ENCODE measurements around the gene PXMP2. TPM values are rescaled to one million over a fixed set of nuclear protein-coding genes. Genes with fewer than 3 reads are reported as not detected.

The PXMP2 gene
- total RNA-seq, 1 experiment from 2014 or later: 52.6 TPM

- intact Hi-C loops (cut with micrococcal nuclease; ENCODE audit: unreplicated experiment): no loop called here
- BruUV-seq (replicated peaks): no TSS peak
- Histone ChIP-seq H3K4me1 (ENCODE audit: insufficient read depth, low read length, poor library complexity, severe bottlenecking) (peaks cover 3% of the 10 kb centered on the region), H3K9me3 (ENCODE audit: low read depth, low read length, poor library complexity, severe bottlenecking) (no peaks in the 10 kb centered on the region), H3K27me3 (replicated peaks; ENCODE audit: insufficient read depth, low read depth, low read length, poor library complexity) (no peaks in the 10 kb centered on the region), H3K4me3 (ENCODE audit: low read depth, low read length, poor library complexity, severe bottlenecking) (no peak overlapping the region), H3K27ac (ENCODE audit: low read depth, low read length, poor library complexity, severe bottlenecking) (no peak overlapping the region), H3K36me3 (ENCODE audit: insufficient read depth, low read length, poor library complexity, severe bottlenecking) (peaks cover 97% of the 10 kb centered on the region)
- no peak for DNase-seq (ENCODE audit: low spot score)
- TF ChIP-seq, protein P1, sequence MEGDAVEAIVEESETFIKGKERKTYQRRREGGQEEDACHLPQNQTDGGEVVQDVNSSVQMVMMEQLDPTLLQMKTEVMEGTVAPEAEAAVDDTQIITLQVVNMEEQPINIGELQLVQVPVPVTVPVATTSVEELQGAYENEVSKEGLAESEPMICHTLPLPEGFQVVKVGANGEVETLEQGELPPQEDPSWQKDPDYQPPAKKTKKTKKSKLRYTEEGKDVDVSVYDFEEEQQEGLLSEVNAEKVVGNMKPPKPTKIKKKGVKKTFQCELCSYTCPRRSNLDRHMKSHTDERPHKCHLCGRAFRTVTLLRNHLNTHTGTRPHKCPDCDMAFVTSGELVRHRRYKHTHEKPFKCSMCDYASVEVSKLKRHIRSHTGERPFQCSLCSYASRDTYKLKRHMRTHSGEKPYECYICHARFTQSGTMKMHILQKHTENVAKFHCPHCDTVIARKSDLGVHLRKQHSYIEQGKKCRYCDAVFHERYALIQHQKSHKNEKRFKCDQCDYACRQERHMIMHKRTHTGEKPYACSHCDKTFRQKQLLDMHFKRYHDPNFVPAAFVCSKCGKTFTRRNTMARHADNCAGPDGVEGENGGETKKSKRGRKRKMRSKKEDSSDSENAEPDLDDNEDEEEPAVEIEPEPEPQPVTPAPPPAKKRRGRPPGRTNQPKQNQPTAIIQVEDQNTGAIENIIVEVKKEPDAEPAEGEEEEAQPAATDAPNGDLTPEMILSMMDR (conservative IDR thresholded peaks at IDR 0.05; ENCODE audit: low read depth, low read length): no peak
- CTCF ChIA-PET: no interaction called here
- POLR2A ChIA-PET (ENCODE audit: low non-redundant PET): interaction anchor here (0.7 kb wide), 1 partner anchor 36 kb away, joined by 3 read pairs; no protein-coding TSS in a partner anchor
Measured at GRCh38 chr12:132740313-132740646, 52.9 kb downstream of the PXMP2 start.

DNA sequence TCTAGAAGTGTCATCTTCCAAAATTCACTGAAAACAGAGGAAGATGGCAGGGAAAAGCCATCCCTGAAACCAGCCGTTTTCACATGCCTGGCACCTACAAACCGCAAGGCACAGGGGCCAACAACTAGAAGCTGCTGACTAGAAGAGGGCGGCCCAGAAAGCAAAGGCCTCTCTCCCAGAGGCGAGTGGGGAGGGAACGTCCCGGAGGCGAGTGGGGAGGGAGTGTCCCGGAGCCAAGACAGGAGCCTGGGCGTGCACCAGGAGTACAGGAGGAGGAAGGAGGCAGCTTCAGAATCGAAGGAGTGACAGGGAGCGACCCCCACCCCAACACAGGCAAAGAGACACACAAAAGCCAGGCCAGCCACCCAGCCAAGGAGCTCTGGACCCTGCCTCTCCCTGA, 53.3 kb downstream of the PXMP2 start:
- BruUV-seq (replicated peaks): no TSS peak
- Histone ChIP-seq H3K36me3 (ENCODE audit: insufficient read depth, low read length, poor library complexity, severe bottlenecking) (peaks cover 97% of the 10 kb centered on the region), H3K27ac (ENCODE audit: low read depth, low read length, poor library complexity, severe bottlenecking) (no peak overlapping the region), H3K4me1 (ENCODE audit: insufficient read depth, low read length, poor library complexity, severe bottlenecking) (no peaks in the 10 kb centered on the region), H3K4me3 (ENCODE audit: low read depth, low read length, poor library complexity, severe bottlenecking) (no peak overlapping the region), H3K9me3 (ENCODE audit: low read depth, low read length, poor library complexity, severe bottlenecking) (no peaks in the 10 kb centered on the region), H3K27me3 (replicated peaks; ENCODE audit: insufficient read depth, low read depth, low read length, poor library complexity) (no peaks in the 10 kb centered on the region)
- ChIA-PET POLR2A (ENCODE audit: low non-redundant PET) (interaction anchor here (0.7 kb wide), 1 partner anchor 35 kb away, joined by 3 read pairs; no protein-coding TSS in a partner anchor), CTCF (no interaction called here)
- intact Hi-C loops (cut with micrococcal nuclease; ENCODE audit: unreplicated experiment): no loop called here
- no peak for TF ChIP-seq EZH2 (IDR thresholded peaks at IDR 0.05; ENCODE audit: borderline replicate concordance, low read depth, low read length, poor library complexity, severe bottlenecking)
- TF ChIP-seq, protein P1 (conservative IDR thresholded peaks at IDR 0.05; ENCODE audit: low read depth, low read length): no peak
- no peak for DNase-seq (ENCODE audit: low spot score)

GRCh38 chr12:132741620-132742019, 54.2 kb downstream of the PXMP2 start:
- TF ChIP-seq EZH2 (IDR thresholded peaks at IDR 0.05; ENCODE audit: borderline replicate concordance, low read depth, low read length, poor library complexity, severe bottlenecking): no peak
- TF ChIP-seq, protein P1 (conservative IDR thresholded peaks at IDR 0.05; ENCODE audit: low read depth, low read length): no peak
- no peak overlapping the region for H3K27ac ChIP-seq (ENCODE audit: low read depth, low read length, poor library complexity, severe bottlenecking)
- peaks cover 97% of the 10 kb centered on the region for H3K36me3 ChIP-seq (ENCODE audit: insufficient read depth, low read length, poor library complexity, severe bottlenecking)
- ChIA-PET POLR2A (ENCODE audit: low non-redundant PET) (no interaction called here), CTCF (no interaction called here)
- no peaks in the 10 kb centered on the region for H3K4me1 ChIP-seq (ENCODE audit: insufficient read depth, low read length, poor library complexity, severe bottlenecking)
- H3K27me3 ChIP-seq (replicated peaks; ENCODE audit: insufficient read depth, low read depth, low read length, poor library complexity): no peaks in the 10 kb centered on the region
- no peak overlapping the region for H3K4me3 ChIP-seq (ENCODE audit: low read depth, low read length, poor library complexity, severe bottlenecking)
- no TSS peak for BruUV-seq (replicated peaks)
- no peaks in the 10 kb centered on the region for H3K9me3 ChIP-seq (ENCODE audit: low read depth, low read length, poor library complexity, severe bottlenecking)
- no peak for DNase-seq (ENCODE audit: low spot score)
- intact Hi-C loops (cut with micrococcal nuclease; ENCODE audit: unreplicated experiment): no loop called here
